HG03565 (cell line): ENCODE measurements around the gene COMT.

ENCODE experiments used
- ATAC-seq: cut with Tn5 transposase; IDR thresholded peaks from one replicate; pipeline ENCODE4 v1.9.1; 2021; ENCODE audit warnings: mild to moderate bottlenecking, moderate library complexity; ENCODE audit not compliant: unreplicated experiment

COMT gene

GRCh38 chr22:19967850-19968449 is 26.4 kb downstream of the COMT start:
- ATAC-seq: no peak

GRCh38 chr22:19968450-19968891 is 26.9 kb downstream of the COMT start:
- ATAC-seq: no peak

GRCh38 chr22:19969141-19969928 is 27.8 kb downstream of the COMT start:
- ATAC-seq: no peak

GRCh38 chr22:19970031-19970478 is 28.5 kb downstream of the COMT start:
- ATAC-seq: no peak

- no peak for ATAC-seq
These were observed 29.1 kb downstream of the COMT start for GRCh38 chr22:19970479-19971275.

GRCh38 chr22:19971276-19972124 is 29.9 kb downstream of the COMT start:
- ATAC-seq: no peak

- ATAC-seq: no peak
These were observed 30.7 kb downstream of the COMT start for GRCh38 chr22:19972251-19972650.

GRCh38 chr22:19972652-19973550 is 31.3 kb downstream of the COMT start:
- no peak for ATAC-seq

GRCh38 chr22:19973551-19974267 is 32.1 kb downstream of the COMT start:
- ATAC-seq: no peak

- ATAC-seq: no peak
These were observed 32.8 kb downstream of the COMT start for GRCh38 chr22:19974268-19974861.

GRCh38 chr22:19974935-19975706 is 33.5 kb downstream of the COMT start:
- ATAC-seq: no peak

- no peak for ATAC-seq
These were observed 34.1 kb downstream of the COMT start for GRCh38 chr22:19975707-19976035.

- ATAC-seq: no peak
These were observed 35.1 kb downstream of the COMT start for GRCh38 chr22:19976671-19977070.

GRCh38 chr22:19977296-19978243 is 36.0 kb downstream of the COMT start:
- no peak for ATAC-seq

GRCh38 chr22:19978748-19979147 is 37.2 kb downstream of the COMT start:
- ATAC-seq: no peak

- ATAC-seq: no peak
These were observed 38.3 kb downstream of the COMT start for GRCh38 chr22:19979712-19980493.
